HG02678 (cell line): ENCODE data around the gene URB1.
A peak's percentile ranks its signal among the peaks of the same experiment; 100 is the strongest.
"Not testable (repeated sequence)": the region's sequence is repeated elsewhere in the genome, so short reads cannot be mapped to it uniquely, and the experiment has no call there.

Source experiments
- ATAC-seq: cut with Tn5 transposase; IDR thresholded peaks from one replicate; pipeline ENCODE4 v1.9.1; 2021; ENCODE audit warnings: mild to moderate bottlenecking, moderate library complexity; ENCODE audit not compliant: unreplicated experiment

URB1 gene

DNA sequence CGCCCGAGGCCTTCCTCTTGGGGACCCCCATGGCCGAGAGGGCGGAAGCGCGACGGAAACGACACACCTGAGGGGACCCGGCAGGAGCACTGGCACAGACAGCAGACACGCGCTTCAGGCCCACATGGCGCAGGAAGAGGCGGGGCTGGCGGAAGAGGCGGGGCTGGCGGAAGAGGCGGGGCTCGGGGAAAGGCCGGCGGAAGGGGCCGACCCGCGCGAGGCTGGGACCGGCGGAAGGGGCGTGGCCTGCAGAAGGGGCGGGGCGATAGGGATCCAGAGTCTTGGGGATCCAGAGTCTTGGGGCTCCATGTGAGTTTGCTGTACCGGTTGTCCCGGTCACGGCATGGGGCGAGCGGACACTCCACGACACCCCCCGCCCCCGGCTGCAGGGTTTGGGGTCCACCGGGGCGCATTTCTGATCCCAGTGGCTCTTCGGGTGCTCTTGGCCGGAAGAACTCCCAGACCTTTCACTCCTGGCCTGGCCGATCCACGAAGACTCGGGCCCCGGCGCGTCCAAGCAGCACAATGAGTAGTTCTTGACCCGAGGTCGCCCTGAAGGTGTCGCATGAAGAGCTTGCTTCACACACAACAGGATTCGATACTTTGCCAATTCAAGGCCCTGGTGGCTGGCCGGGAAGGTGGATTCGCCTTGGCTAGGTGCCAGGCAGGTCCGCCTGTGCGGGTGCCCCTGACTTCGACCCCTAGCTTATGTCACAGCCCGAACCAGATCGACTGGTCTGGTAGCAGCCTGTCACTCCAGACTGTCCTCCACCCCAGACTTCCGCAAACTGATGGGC is at the start of gene URB1:
Gene URB1 (minus strand): TSS at position 133 of the 797 bp plus-strand sequence. CDS start 102 bp downstream, at position 31.
- peak; percentile 95 for ATAC-seq

GRCh38 chr21:32437729-32438128 is 44.9 kb upstream of the URB1 start:
- no peak for ATAC-seq

GRCh38 chr21:32432982-32433660 is 40.3 kb upstream of the URB1 start:
- not testable (repeated sequence) for ATAC-seq

GRCh38 chr21:32427958-32428623 is 35.3 kb upstream of the URB1 start:
- no peak for ATAC-seq

GRCh38 chr21:32426592-32427051 is 33.8 kb upstream of the URB1 start:
- no peak for ATAC-seq

GRCh38 chr21:32426066-32426465 is 33.3 kb upstream of the URB1 start:
- ATAC-seq = no peak

GRCh38 chr21:32425628-32426027 is 32.8 kb upstream of the URB1 start:
- ATAC-seq = no peak

DNA sequence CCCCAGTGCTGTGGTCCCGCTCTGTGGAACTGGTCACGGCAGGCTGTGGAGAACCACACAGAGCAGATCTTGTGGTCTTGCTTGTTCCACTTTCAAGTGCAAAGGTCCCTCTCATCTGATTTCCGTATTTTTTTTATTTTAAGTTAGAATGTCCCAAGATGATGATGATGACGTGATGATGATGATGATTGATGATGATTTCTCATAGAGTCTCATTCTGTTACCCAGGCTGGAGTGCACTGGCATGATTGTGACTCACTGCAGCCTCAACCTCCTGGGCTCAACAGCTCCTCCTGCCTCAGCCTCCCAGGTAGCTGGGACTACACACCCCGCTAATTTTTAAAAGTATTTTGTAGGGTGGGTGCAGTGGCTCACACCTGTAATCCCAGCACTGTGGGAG is 31.9 kb upstream of the URB1 start:
- ATAC-seq = no peak

DNA sequence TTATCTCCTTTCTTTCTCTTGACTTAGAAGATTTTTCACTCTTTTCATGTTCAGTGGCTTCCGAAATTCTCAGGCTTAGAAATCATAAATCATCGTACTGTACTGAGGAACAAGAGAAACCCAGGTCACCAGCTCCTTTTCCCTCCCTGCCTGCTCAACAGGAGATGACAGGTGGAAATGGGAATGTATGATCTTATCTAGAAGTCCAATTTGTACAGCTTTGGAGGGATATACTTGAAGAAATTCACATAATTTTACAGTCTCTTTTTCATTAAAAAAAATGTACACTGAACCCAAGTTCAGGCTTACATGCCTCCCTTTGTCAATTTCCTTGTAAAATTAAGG is 31.4 kb upstream of the URB1 start:
- ATAC-seq = no peak

DNA sequence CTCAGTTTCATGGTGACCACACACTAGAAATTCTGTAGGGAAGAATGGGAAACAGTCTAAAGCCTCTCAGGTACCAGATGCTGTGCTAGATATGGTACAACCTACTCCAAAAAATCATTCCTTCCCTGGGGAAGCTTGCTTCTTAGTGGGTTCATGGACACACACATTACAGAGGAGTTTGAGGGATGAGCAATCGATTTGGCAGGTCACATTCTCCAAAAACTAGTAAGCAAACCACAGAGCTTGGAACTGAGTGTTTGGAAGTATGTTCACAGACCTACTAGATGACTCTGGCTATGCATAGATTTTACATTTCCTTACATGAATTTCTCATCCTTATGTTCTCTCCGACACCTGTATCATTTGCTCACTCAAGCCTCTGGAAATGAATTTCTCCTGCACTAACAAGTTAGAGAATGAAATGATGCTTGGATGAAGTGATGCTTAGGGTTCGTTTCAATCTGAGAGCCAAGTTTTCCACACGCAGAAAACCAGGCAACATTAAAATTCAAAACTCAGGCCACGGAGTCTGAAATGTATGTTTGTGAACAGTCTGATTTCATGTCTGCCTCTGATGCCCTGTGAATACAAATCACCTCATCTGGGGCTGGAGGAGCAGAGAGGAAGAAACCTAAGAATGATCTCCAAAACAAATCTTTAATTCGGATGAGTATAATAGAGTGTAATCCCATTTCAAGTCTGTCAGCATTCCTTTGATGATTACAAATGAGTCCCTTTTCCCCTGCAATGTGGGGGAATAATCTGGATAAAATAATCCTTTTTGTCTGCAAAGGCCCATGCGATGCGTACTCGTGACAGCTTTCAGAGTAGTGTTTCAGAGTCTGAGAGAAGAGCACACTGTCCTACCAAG is 30.7 kb upstream of the URB1 start:
- ATAC-seq = no peak

DNA sequence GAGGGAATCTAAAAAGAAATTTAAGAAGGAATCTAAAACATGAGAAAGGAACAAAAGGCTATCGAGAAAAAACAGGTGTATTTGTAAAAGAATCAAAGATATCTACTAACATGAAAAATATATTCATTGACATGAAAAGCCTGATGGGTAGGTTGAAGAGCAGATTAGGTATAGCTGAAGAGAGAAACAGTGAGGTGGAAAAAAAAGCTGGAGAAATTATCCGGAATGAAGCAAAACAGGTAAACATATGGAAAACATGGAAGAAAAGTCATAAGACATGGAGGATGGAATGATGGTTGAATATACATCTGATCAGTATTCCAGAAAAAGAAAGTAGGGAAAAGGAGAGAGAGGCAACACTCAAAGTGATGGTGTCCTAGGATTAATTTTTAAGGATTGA is 29.3 kb upstream of the URB1 start:
- no peak for ATAC-seq

DNA sequence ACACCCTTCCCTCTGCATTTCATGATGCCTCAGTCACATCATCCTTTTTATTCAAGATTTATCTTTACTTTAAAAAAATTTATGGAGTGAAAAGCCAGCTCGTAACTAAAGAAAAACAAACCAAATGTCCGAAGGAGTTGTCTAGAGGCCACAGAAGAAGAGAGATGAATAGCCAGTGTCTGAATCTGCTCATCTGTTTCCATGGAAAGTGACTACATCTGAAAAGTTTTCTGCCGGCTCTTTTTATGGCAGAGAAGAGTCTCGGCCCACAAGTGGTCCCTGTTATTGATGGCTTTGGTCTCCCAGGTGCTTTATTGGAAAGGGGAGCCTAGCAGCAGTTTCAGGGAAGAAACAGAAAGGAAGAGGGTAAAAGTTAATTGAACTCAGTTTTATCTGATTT is 25.3 kb upstream of the URB1 start:
- no peak for ATAC-seq

DNA sequence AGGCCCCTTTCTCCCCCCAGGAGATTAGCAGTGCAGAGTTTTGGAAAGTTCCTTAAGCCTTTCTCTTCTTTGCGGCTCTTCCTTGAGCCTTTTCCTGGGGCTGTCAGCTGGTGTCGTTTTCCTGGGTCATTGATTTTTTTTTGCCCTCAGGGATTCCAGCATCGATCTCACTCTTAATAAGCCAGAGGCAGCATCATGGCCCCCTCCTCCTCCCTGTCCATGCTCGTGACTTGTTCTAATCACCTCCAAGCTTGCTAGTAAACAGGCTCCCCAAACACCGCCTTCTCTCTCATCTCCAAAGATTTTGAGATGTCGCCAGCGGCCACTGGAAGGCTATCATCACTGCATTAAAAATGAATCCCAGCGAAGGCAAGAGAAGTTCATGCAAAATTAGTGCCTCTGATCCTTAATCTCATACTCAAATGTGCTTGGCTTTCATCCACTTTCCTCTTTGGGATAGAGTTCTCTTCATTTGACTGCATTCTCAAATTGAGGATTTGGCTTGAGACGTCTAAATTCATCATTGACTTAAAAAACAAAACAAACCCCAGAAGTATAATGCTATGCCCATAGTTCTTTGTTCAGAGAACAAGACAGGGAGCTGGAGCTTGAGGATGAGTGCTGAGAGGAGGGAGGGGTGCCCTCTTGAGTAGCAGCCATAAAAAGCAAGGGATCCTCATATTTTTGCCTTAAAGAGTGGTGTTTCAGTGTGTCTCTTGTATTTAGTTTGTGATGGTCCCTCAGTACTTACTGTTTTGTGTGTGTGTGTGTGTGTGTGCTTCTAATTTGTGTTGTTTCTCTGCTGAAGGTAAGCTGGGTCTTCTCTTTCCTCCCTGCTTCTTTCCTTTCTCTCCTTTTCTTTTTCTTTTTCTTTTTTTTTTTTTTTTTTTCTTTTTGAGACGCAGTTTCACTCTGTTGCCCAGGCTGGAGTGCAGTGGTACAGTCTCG is 22.9 kb upstream of the URB1 start:
- ATAC-seq = no peak

GRCh38 chr21:32414579-32415358 is 22.0 kb upstream of the URB1 start:
- no peak for ATAC-seq

- no peak for ATAC-seq
These were observed 21.1 kb upstream of the URB1 start for GRCh38 chr21:32413697-32414578.

GRCh38 chr21:32413015-32413504 is 20.2 kb upstream of the URB1 start:
- no peak for ATAC-seq

GRCh38 chr21:32412162-32413014 is 19.6 kb upstream of the URB1 start, which contains the start of gene EVA1C:
Gene EVA1C (plus strand): TSS chr21:32412706. CDS start chr21:32412854, 148 bp downstream.
- ATAC-seq = no peak
